Activated naive CD4-positive, alpha-beta T cell treated with anti-CD3 and anti-CD28 coated beads, Interleukin-2, amount 50 U/mL, for 72 hours (primary cell): ENCODE data around the gene IGFL2. TPM values are rescaled to one million over a fixed set of nuclear protein-coding genes. Genes with fewer than 3 reads are reported as not detected.
"Not testable (repeated sequence)": the region's sequence is repeated elsewhere in the genome, so short reads cannot be mapped to it uniquely, and the experiment has no call there.

Experiments used
- ATAC-seq, 2 donors: fragments of 150-1000 bp; cut with Tn5 transposase; 2 replicates each; pipeline ENCODE4 v1.10.0; 2021; ENCODE audit warnings: mild to moderate bottlenecking in 2 of 2, moderate library complexity in 2 of 2
- DNase-seq, 2 donors: peaks; one replicate each; pipeline ENCODE4 v3.0.0; 2021 to 2022; ENCODE audit warnings: low spot score in 2 of 2
- H3K27ac Mint-ChIP-seq, 2 donors: one replicate each; pipeline ENCODE4 v1.8.0; 2022; ENCODE audit warnings: mild to moderate bottlenecking in 2 of 2, mixed read lengths in 2 of 2
- H3K36me3 Mint-ChIP-seq, 2 donors: one replicate each; pipeline ENCODE4 v1.8.0; 2022; ENCODE audit warnings: mixed read lengths in 2 of 2
- H3K9me3 Mint-ChIP-seq, 2 donors: one replicate each; pipeline ENCODE4 v1.8.0; 2022; ENCODE audit warnings: mixed read lengths in 2 of 2
- total RNA-seq, 2 donors: library from RNA; stranded (reverse); gene quantifications; one replicate each; pipeline ENCODE4 v1.2.3, GENCODE V29; 2022

Gene IGFL2
- total RNA-seq, 2 donors from 2014 or later, result 1.0 TPM; not detected in 1

DNA sequence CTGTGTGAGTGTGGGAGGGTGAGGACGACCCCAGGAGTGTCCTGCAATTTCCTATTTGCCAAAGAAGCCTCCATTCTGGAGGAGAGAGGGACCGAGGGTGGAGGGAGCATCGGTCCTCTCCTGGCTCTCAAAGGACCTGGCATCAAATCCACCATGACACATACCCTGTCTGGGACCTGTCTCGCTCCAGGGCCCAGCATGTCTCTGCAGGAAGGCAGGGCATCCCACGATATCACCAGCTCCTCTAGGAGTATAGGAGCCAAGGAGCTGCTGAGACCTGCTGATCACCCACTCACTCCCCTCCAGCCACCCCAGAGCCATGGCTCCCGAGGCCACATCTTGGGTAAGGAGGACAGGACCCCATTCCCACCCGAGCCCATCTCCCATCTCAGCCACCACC is 47.9 kb downstream of the IGFL2 start:
- DNase-seq, H3K9me3 Mint-ChIP-seq, H3K27ac Mint-ChIP-seq, H3K36me3 Mint-ChIP-seq, ATAC-seq: not testable (repeated sequence)

GRCh38 chr19:46196410-46197124 is 48.5 kb downstream of the IGFL2 start:
- H3K27ac Mint-ChIP-seq, result peak overlapping the region in 1 of 2 donors; percentile 22
- H3K9me3 Mint-ChIP-seq, result no peaks in the 10 kb centered on the region
- ATAC-seq, result no peak
- DNase-seq, result no peak
- H3K36me3 Mint-ChIP-seq, result no peaks in the 10 kb centered on the region

- DNase-seq (no peak), ATAC-seq (no peak)
- Mint-ChIP-seq H3K9me3 (no peaks in the 10 kb centered on the region), H3K36me3 (no peaks in the 10 kb centered on the region), H3K27ac (peak overlapping the region in 1 of 2 donors; percentile 22)
These were observed 49.5 kb downstream of the IGFL2 start for GRCh38 chr19:46197314-46198070.

GRCh38 chr19:46198756-46199155 is 50.7 kb downstream of the IGFL2 start:
- DNase-seq (no peak), ATAC-seq (no peak)
- Mint-ChIP-seq H3K9me3 (no peaks in the 10 kb centered on the region), H3K27ac (no peak overlapping the region), H3K36me3 (no peaks in the 10 kb centered on the region)

DNA sequence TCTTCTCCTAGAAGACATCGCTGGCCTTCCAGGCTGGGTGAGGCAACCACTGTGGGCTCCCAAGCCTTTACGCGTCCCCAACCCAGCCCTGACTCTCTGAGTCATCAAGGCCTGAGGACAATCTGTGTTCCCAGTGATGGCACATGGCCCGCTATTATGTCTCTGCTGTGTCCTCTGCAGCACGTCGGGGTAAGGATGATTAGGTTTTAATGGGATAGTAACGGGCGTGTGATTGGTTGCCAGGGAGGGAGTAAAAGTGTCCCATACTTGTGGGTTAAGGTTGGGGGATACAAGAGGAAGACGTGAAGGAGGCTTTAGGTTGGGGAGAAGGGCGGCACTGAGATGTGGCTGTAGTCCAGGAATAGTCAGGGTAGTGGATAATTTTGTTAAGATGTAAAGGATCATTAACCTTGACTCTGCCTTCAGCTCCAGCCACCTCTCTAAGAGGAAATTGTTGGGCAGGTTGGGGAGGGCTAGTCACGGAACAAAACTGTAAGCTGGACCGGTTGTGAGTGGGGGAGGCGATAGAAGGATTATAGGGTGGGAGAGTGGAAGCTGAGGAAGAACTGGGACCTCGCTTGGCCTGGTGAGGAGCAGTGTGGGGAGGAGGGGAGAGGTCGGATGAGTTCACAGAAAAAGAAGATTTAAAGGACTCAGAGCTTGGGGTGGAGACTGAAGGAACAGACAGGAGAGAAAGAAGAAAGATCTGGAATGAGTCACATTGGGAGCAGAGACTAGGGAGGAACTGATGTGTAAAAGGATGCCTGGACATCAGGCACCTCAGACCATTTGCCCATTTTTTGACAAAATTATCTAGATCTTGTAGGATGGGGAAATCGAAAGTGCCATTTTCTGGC is 53.6 kb downstream of the IGFL2 start:
- ATAC-seq, result no peak
- H3K36me3 Mint-ChIP-seq, result no peaks in the 10 kb centered on the region
- no peak for DNase-seq
- H3K9me3 Mint-ChIP-seq, result no peaks in the 10 kb centered on the region
- H3K27ac Mint-ChIP-seq, result no peak overlapping the region

- H3K9me3 Mint-ChIP-seq, result no peaks in the 10 kb centered on the region
- ATAC-seq (no peak), DNase-seq (no peak)
- H3K36me3 Mint-ChIP-seq, result no peaks in the 10 kb centered on the region
- H3K27ac Mint-ChIP-seq, result no peak overlapping the region
These were observed 54.4 kb downstream of the IGFL2 start for GRCh38 chr19:46202426-46202825.

- H3K9me3 Mint-ChIP-seq, result no peaks in the 10 kb centered on the region
- no peak overlapping the region for H3K27ac Mint-ChIP-seq
- ATAC-seq, result no peak
- H3K36me3 Mint-ChIP-seq, result no peaks in the 10 kb centered on the region
- no peak for DNase-seq
These were observed 55.1 kb downstream of the IGFL2 start for GRCh38 chr19:46202872-46203860.

DNA sequence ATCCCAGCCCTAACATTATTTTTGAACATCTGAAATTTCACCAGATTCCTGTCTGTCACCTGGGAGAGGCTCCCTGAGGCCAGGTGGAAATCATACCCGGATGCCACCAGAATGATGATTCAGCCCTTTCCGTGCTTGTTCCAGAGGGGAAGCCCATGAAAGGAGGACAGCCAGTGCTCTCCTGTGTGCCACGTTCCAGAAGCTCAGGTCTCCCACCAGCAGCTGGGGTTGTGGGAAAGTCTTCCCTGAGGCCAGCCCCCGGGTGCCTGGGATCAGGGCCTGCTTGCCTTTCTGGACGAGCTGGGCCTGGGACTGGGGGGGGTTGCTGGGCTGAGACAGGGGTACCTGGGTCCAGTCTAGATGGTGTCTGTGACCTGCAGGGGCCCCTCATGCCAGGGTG is 56.0 kb downstream of the IGFL2 start:
- Mint-ChIP-seq H3K36me3 (no peaks in the 10 kb centered on the region), H3K27ac (no peak overlapping the region), H3K9me3 (no peaks in the 10 kb centered on the region)
- DNase-seq (no peak), ATAC-seq (no peak)

GRCh38 chr19:46205183-46205984 is 57.3 kb downstream of the IGFL2 start:
- DNase-seq (no peak), ATAC-seq (no peak)
- H3K27ac Mint-ChIP-seq, result no peak overlapping the region
- H3K9me3 Mint-ChIP-seq, result no peaks in the 10 kb centered on the region
- no peaks in the 10 kb centered on the region for H3K36me3 Mint-ChIP-seq

DNA sequence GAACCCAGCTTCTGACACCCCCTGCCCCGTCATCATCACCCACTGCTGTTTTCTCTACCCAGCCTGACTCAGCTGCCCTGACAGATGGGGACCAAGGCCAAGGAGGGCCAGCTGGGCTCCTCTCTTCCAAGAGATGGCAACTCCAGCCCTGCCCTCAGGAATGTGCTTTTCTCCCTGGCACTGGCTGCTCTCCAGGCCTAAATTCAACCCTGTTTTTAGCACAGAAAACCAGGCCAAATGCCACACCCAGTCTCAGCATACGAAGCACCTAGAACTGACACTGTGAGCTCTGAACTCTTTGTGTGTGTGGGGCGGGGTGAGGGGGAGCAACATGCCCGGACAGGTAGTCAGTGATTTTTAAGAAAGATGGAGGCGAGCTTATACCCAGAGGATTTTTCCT is 58.1 kb downstream of the IGFL2 start:
- no peak for ATAC-seq

GRCh38 chr19:46206682-46207081 is 58.6 kb downstream of the IGFL2 start:
- DNase-seq, result no peak
- H3K27ac Mint-ChIP-seq, result no peak overlapping the region
- ATAC-seq, result no peak
- no peaks in the 10 kb centered on the region for H3K36me3 Mint-ChIP-seq
- H3K9me3 Mint-ChIP-seq, result no peaks in the 10 kb centered on the region

More for the DNA sequence above, 58.1 kb downstream of the IGFL2 start:
- Mint-ChIP-seq H3K27ac (no peak overlapping the region), H3K9me3 (no peaks in the 10 kb centered on the region), H3K36me3 (no peaks in the 10 kb centered on the region)
- DNase-seq, result no peak

- H3K36me3 Mint-ChIP-seq, DNase-seq, H3K27ac Mint-ChIP-seq, H3K9me3 Mint-ChIP-seq, ATAC-seq: not testable (repeated sequence)
These were observed 59.8 kb downstream of the IGFL2 start for GRCh38 chr19:46207858-46208257.

GRCh38 chr19:46209051-46209450 is 61.0 kb downstream of the IGFL2 start:
- ATAC-seq, result peak; percentile 59 to 68
- Mint-ChIP-seq H3K27ac (no peak overlapping the region), H3K36me3 (no peaks in the 10 kb centered on the region), H3K9me3 (no peaks in the 10 kb centered on the region)
- DNase-seq, result no peak

GRCh38 chr19:46209472-46209871 is 61.4 kb downstream of the IGFL2 start:
- DNase-seq (no peak), ATAC-seq (no peak)
- Mint-ChIP-seq H3K36me3 (no peaks in the 10 kb centered on the region), H3K9me3 (no peaks in the 10 kb centered on the region), H3K27ac (no peak overlapping the region)

DNA sequence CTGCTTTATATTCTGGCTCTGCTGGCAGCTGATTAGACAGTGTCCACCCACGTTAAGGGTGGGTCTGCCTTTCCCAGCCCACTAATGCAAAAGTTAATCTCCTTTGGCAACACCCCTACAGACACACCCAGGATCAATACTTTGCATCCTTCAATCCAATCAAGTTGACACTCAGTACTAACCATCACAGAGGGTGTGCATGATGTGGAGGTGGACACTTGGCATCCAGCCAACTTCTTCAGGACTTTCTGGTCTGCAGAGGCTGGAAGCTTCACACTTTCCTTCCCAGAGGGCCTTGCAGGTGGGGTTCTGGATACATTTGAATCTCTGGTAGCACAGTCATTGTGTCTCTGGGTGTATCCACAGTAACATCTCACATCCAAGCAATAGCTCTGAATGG is 62.6 kb downstream of the IGFL2 start:
- ATAC-seq (no peak), DNase-seq (no peak)
- Mint-ChIP-seq H3K36me3 (no peaks in the 10 kb centered on the region), H3K27ac (no peak overlapping the region), H3K9me3 (no peaks in the 10 kb centered on the region)
